Endothelial cell of umbilical vein (primary cell): ENCODE measurements around the gene PTTG1IP. TPM values are rescaled to one million over a fixed set of nuclear protein-coding genes. Genes with fewer than 3 reads are reported as not detected.

Source experiments
- BruUV-seq: library from RNA; stranded (reverse); fragments of 400-500 nt; replicated peaks from 2 replicates; lab custom pipeline; 2021; lab: Mats Ljungman, UMichigan
- CTCF ChIA-PET: fragments of 300-600, 350-600 bp; sonication (Branson Sonifier 250); formaldehyde crosslinking; loops from one replicate; lab custom pipeline; 2021; ENCODE audit warnings: antibody characterized with exemption, inconsistent platforms; lab: Charles Lee
- POLR2A ChIA-PET: fragments of 300-600, 350-600 bp; sonication (Branson Sonifier 250); formaldehyde crosslinking; loops from one replicate; lab custom pipeline; 2021; ENCODE audit warnings: antibody characterized with exemption, inconsistent platforms; lab: Charles Lee
- DNase-seq: peaks from one replicate; pipeline ENCODE4 v3.0.0-alpha.2; 2011; ENCODE audit warnings: low read depth, low spot score
- FAIRE-seq: peaks from 2 replicates; lab custom pipeline; 2011; peaks lifted over from hg19 to GRCh38; lab: Jason Lieb, UNC
- H2AFZ ChIP-seq: 2 replicates; pipeline ENCODE4 v1.6.0; 2012; ENCODE audit warnings: low read depth, low read length, control low read depth, inconsistent platforms
- H3K27ac ChIP-seq: 2 replicates; pipeline ENCODE4 v1.5.1; 2011; ENCODE audit warnings: low read depth, mild to moderate bottlenecking, control low read depth, low read length, moderate library complexity; ENCODE audit not compliant: insufficient read depth
- H3K27me3 ChIP-seq, 2 experiments: 2 replicates each; pipeline versions ENCODE4 v1.6.0 to v1.6.1; 2011; ENCODE audit warnings: low read length in 2 of 2, mixed read lengths in 1 of 2; ENCODE audit not compliant: control insufficient read depth in 2 of 2, insufficient read depth in 2 of 2
- H3K36me3 ChIP-seq, 2 experiments: 2 replicates in 1 of 2; 3 replicates in 1 of 2; pipeline ENCODE4 v1.5.1; 2011; ENCODE audit warnings: low read length in 2 of 2, mild to moderate bottlenecking in 1 of 2, moderate library complexity in 1 of 2; ENCODE audit not compliant: control insufficient read depth in 2 of 2, insufficient read depth in 2 of 2; ENCODE audit errors: extremely low read depth in 1 of 2
- H3K4me1 ChIP-seq: 3 replicates; pipeline ENCODE4 v1.5.1; 2011; ENCODE audit warnings: mild to moderate bottlenecking, low read length; ENCODE audit not compliant: control insufficient read depth, insufficient read depth; ENCODE audit errors: extremely low read depth
- H3K4me2 ChIP-seq: 2 replicates; pipeline ENCODE4 v1.6.1; 2011; ENCODE audit warnings: low read length, control low read depth, mixed read lengths; ENCODE audit not compliant: insufficient read depth
- H3K4me3 ChIP-seq, 3 experiments: fragments of 200-600 bp in 1 of 3; sonication (generic), shearing (Covaris generic) in 1 of 3; replicated peaks in 1 of 3; 2 replicates each; pipeline ENCODE4 v1.5.1; 2011 to 2016; ENCODE audit warnings: control low read depth in 3 of 3, low read length in 3 of 3, mild to moderate bottlenecking in 2 of 3, inconsistent platforms in 1 of 3, low read depth in 1 of 3, moderate library complexity in 1 of 3; ENCODE audit not compliant: insufficient read depth in 1 of 3
- H3K79me2 ChIP-seq: 2 replicates; pipeline ENCODE4 v1.6.0; 2012; ENCODE audit warnings: low read length, inconsistent platforms; ENCODE audit not compliant: control insufficient read depth, insufficient read depth
- H3K9ac ChIP-seq: replicated peaks from 2 replicates; pipeline ENCODE3; 2011; ENCODE audit warnings: low read length, control low read depth; ENCODE audit not compliant: insufficient read depth; ENCODE audit errors: extremely low read depth
- H3K9me1 ChIP-seq: replicated peaks from 3 replicates; pipeline ENCODE4 v1.6.0; 2011; ENCODE audit warnings: mild to moderate bottlenecking, low read length; ENCODE audit not compliant: control insufficient read depth, insufficient read depth; ENCODE audit errors: extremely low read depth
- H3K9me3 ChIP-seq: replicated peaks from 2 replicates; pipeline ENCODE4 v1.5.1; 2012; ENCODE audit warnings: low read length, inconsistent platforms; ENCODE audit not compliant: control insufficient read depth, insufficient read depth
- H4K20me1 ChIP-seq: replicated peaks from 2 replicates; pipeline ENCODE3; 2011; ENCODE audit warnings: mild to moderate bottlenecking, low read length; ENCODE audit not compliant: control insufficient read depth, insufficient read depth; ENCODE audit errors: extremely low read depth
- CTCF ChIP-seq, 2 donors: IDR thresholded peaks; 1 replicate in 1 of 2; 2 replicates in 1 of 2; pipeline ENCODE4 v1.5.1; 2011; ENCODE audit warnings: low read length in 2 of 2, mild to moderate bottlenecking in 2 of 2, moderate library complexity in 2 of 2, control low read depth in 1 of 2, inconsistent platforms in 1 of 2, low read depth in 1 of 2; ENCODE audit not compliant: insufficient read depth in 1 of 2; ENCODE audit errors: extremely low read depth in 1 of 2
- GATA2 ChIP-seq: IDR thresholded peaks from 2 replicates; pipeline ENCODE4 v1.7.0; 2011; ENCODE audit warnings: low read depth, mild to moderate bottlenecking, moderate library complexity, mixed read lengths, low read length; ENCODE audit not compliant: insufficient read length, insufficient read depth
- POLR2AphosphoS5 ChIP-seq: IDR thresholded peaks from 2 replicates; pipeline ENCODE4 v1.6.1; 2012; ENCODE audit warnings: low read depth, mild to moderate bottlenecking, control low read depth, low read length, moderate library complexity; ENCODE audit not compliant: insufficient read depth
- dilution Hi-C: fragments of 300-500 bp; cut with MboI; formaldehyde crosslinking; loops from one replicate; pipeline ENCODE4 v1.15.0; 2019; ENCODE audit warnings: low sequenced_read_pairs; ENCODE audit not compliant: extremely low pct_ligation_motif_present
- intact Hi-C: fragments of 100-400 bp; cut with micrococcal nuclease; formaldehyde crosslinking; loops from one replicate; pipeline ENCODE4 v1.10.0; 2022
- polyA plus RNA-seq, 4 experiments: library from polyadenylated mRNA; depleted of rRNA in 3 of 4; stranded (reverse) in 3 of 4; unstranded in 1 of 4; fragments of >200 nt; gene quantifications; 2 replicates each; pipeline versions ENCODE4 v1.2.1 to v1.2.3, GENCODE V29; 2011 to 2012; ENCODE audit warnings: missing spikeins in 1 of 4
- total RNA-seq: library from RNA; stranded (reverse); gene quantifications from 2 replicates; pipeline ENCODE4 v1.2.3, GENCODE V29; 2021

The PTTG1IP gene
- total and polyA plus RNA-seq, 2 donors (not counting 3 experiments of a cell fraction or from before 2014, with no cell fraction given): 342 to 415 TPM

GRCh38 chr21:44817506-44817880 lies 56.0 kb downstream of the PTTG1IP start:
- dilution Hi-C loops: no loop called here
- Histone ChIP-seq H3K27ac (peak overlapping the region; percentile 59), H4K20me1 (no peaks in the 10 kb centered on the region), H3K9ac (peak overlapping the region; percentile 89), H3K36me3 (peaks cover 0 to 7% of the 10 kb centered on the region in 2 experiments), H3K9me3 (no peaks in the 10 kb centered on the region), H3K4me3 (peak overlapping the region; percentile 67 to 81 (median 71)), H3K4me2 (peak overlapping the region; percentile 33), H3K27me3 (no peaks in the 10 kb centered on the region), H3K9me1 (no peaks in the 10 kb centered on the region), H3K79me2 (peaks cover 47% of the 10 kb centered on the region), H3K4me1 (peaks cover 4% of the 10 kb centered on the region), H2AFZ (no peak overlapping the region)
- intact Hi-C loops: loop anchor here (1.0 kb wide), 2 partner anchors 15 to 57 kb away; no protein-coding TSS in a partner anchor
- POLR2A ChIA-PET: interaction anchor here (0.5 to 1.0 kb wide), 4 partner anchors 11 to 241 kb away, joined by 3 to 5 read pairs (median 4); partner anchors contain the start of gene UBE2G2
- DNase-seq (peak; percentile 80), FAIRE-seq (peak; percentile 73)
- CTCF ChIA-PET: interaction anchor here (0.7 to 1.6 kb wide), 6 partner anchors 13 to 311 kb away, joined by 3 to 6 read pairs (median 3); partner anchors contain the start of gene UBE2G2
- no TSS peak for BruUV-seq
- TF ChIP-seq CTCF (IDR thresholded peaks at IDR 0.05; ENCODE audit: extremely low read depth in 1 of 2, insufficient read depth in 1 of 2, low read depth in 1 of 2, low read length in 2 of 2) (peak in 1 of 2 donors; percentile 2), GATA2 (no peak), POLR2AphosphoS5 (peak; percentile 51)
